ENCODE data around the gene SLC5A4. TPM values are rescaled to one million over a fixed set of nuclear protein-coding genes. Genes with fewer than 3 reads are reported as not detected.

SLC5A4 gene
- total and polyA plus RNA-seq, 9 donors, result 0.33 to 1.3 (median 0.56) TPM; not detected in 3

GRCh38 chr22:32216911-32217310, 38.2 kb downstream of the SLC5A4 start:
- no peak for TF ChIP-seq EP300 (IDR thresholded peaks at IDR 0.05)
- no peak for TF ChIP-seq POLR2A (IDR thresholded peaks at IDR 0.05)
- no peak for TF ChIP-seq CTCF (IDR thresholded peaks at IDR 0.05)
- H3K4me1 ChIP-seq (ENCODE audit: insufficient read depth), result no peaks in the 10 kb centered on the region
- WGBS, 3 donors, result 77 to 84% (median 79%) methylated on average over 10 of the region's 10 CpGs

GRCh38 chr22:32211011-32211410, 44.1 kb downstream of the SLC5A4 start:
- Histone ChIP-seq H3K36me3 (no peaks in the 10 kb centered on the region), H3K4me1 (ENCODE audit: insufficient read depth) (no peaks in the 10 kb centered on the region), H3K27me3 (no peaks in the 10 kb centered on the region), H3K27ac (no peak overlapping the region), H3K9me3 (no peaks in the 10 kb centered on the region), H3K4me3 (no peak overlapping the region)
- 69 to 77% (median 70%) methylated on average over 7 of the region's 7 CpGs for WGBS, 3 donors
- intact Hi-C loops (cut with DNase I), result no loop called here
- no peak for DNase-seq
- no peak for TF ChIP-seq POLR2A (IDR thresholded peaks at IDR 0.05)
- no peak for TF ChIP-seq CTCF (IDR thresholded peaks at IDR 0.05)
- no peak for TF ChIP-seq EP300 (IDR thresholded peaks at IDR 0.05)

More at GRCh38 chr22:32216911-32217310, 38.2 kb downstream of the SLC5A4 start:
- H3K27ac ChIP-seq, result no peak overlapping the region
- intact Hi-C loops (cut with DNase I), result no loop called here
- no peaks in the 10 kb centered on the region for H3K9me3 ChIP-seq
- no peak overlapping the region for H3K4me3 ChIP-seq
- DNase-seq, result no peak
- H3K36me3 ChIP-seq, result no peaks in the 10 kb centered on the region
- H3K27me3 ChIP-seq, result no peaks in the 10 kb centered on the region

- no peak for DNase-seq
- H3K9me3 ChIP-seq, result no peaks in the 10 kb centered on the region
- no peak overlapping the region for H3K4me3 ChIP-seq
- TF ChIP-seq POLR2A (IDR thresholded peaks at IDR 0.05) (no peak), EP300 (IDR thresholded peaks at IDR 0.05) (no peak), CTCF (IDR thresholded peaks at IDR 0.05) (no peak)
- H3K27ac ChIP-seq, result no peak overlapping the region
- H3K4me1 ChIP-seq (ENCODE audit: insufficient read depth), result no peaks in the 10 kb centered on the region
- intact Hi-C loops (cut with DNase I), result no loop called here
- H3K27me3 ChIP-seq, result no peaks in the 10 kb centered on the region
- H3K36me3 ChIP-seq, result no peaks in the 10 kb centered on the region
- 86 to 93% (median 90%) methylated on average over 3 of the region's 3 CpGs for WGBS, 3 donors
These were observed 46.5 kb downstream of the SLC5A4 start for GRCh38 chr22:32208681-32209080.

- Histone ChIP-seq H3K4me3 (no peak overlapping the region), H3K27ac (no peak overlapping the region), H3K9me3 (no peaks in the 10 kb centered on the region), H3K36me3 (no peaks in the 10 kb centered on the region), H3K27me3 (no peaks in the 10 kb centered on the region), H3K4me1 (ENCODE audit: insufficient read depth) (peaks cover 2% of the 10 kb centered on the region)
- intact Hi-C loops (cut with DNase I), result no loop called here
- DNase-seq, result no peak
- TF ChIP-seq EP300 (IDR thresholded peaks at IDR 0.05) (no peak), POLR2A (IDR thresholded peaks at IDR 0.05) (no peak), CTCF (IDR thresholded peaks at IDR 0.05) (no peak)
- WGBS, 3 donors, result 70 to 81% (median 71%) methylated on average over 4 of the region's 4 CpGs
These were observed 47.1 kb downstream of the SLC5A4 start for GRCh38 chr22:32207971-32208480.

Data from ovary (tissue), 9 donors.